ENCODE measurements around the gene COX7A2L.

DNA sequence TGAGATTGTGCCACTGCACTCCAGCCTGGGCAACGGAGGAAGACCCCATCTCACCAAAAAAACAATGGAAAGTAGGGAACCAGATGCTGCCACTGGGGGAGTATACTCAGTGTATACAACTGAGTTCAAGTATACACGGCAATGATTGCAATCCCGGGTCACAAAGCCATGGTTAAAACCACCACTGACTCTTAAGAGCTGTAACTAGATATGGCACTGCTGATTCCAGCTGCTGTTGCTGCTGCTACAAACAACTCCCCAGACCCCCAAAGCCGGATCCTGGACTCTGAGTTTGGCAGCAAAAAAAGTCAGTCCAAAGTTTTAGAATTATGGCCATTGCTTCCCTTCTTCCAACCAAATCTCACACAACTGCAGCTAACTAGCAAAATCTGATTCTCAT lies 43.7 kb upstream of the COX7A2L start:
- TF ChIP-seq, protein P1, sequence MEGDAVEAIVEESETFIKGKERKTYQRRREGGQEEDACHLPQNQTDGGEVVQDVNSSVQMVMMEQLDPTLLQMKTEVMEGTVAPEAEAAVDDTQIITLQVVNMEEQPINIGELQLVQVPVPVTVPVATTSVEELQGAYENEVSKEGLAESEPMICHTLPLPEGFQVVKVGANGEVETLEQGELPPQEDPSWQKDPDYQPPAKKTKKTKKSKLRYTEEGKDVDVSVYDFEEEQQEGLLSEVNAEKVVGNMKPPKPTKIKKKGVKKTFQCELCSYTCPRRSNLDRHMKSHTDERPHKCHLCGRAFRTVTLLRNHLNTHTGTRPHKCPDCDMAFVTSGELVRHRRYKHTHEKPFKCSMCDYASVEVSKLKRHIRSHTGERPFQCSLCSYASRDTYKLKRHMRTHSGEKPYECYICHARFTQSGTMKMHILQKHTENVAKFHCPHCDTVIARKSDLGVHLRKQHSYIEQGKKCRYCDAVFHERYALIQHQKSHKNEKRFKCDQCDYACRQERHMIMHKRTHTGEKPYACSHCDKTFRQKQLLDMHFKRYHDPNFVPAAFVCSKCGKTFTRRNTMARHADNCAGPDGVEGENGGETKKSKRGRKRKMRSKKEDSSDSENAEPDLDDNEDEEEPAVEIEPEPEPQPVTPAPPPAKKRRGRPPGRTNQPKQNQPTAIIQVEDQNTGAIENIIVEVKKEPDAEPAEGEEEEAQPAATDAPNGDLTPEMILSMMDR (IDR thresholded peaks at IDR 0.05): no peak
- TF ChIP-seq ZFX (IDR thresholded peaks at IDR 0.05; ENCODE audit: borderline replicate concordance): no peak
